ENCODE measurements around the gene ALLC.

The ALLC gene

GRCh38 chr2:3661149-3661660, 3.2 kb downstream of the ALLC start:
- no peaks in the 10 kb centered on the region for H3K4me1 ChIP-seq (ENCODE audit: insufficient read depth, low read length)
- H3K36me3 ChIP-seq (ENCODE audit: insufficient read depth, low read length) = no peaks in the 10 kb centered on the region
- H4K20me1 ChIP-seq (ENCODE audit: insufficient read depth, low read length) = no peaks in the 10 kb centered on the region
- H3K27me3 ChIP-seq (ENCODE audit: insufficient read depth, low read length, poor library complexity) = no peaks in the 10 kb centered on the region
- no peaks in the 10 kb centered on the region for H3K9me3 ChIP-seq (ENCODE audit: insufficient read depth, low read length, severe bottlenecking)
- H3K4me3 ChIP-seq (ENCODE audit: low read depth in 1 of 2, low read length in 2 of 2) = no peak overlapping the region
- no peaks in the 10 kb centered on the region for H3K79me2 ChIP-seq (ENCODE audit: insufficient read depth, low read length)
- H3K9ac ChIP-seq (ENCODE audit: low read depth, low read length) = no peak overlapping the region
- no peak overlapping the region for H2AFZ ChIP-seq (ENCODE audit: low read depth, low read length)
- DNase-seq = no peak
- no peak for TF ChIP-seq EZH2 (IDR thresholded peaks at IDR 0.05; ENCODE audit: borderline replicate concordance, low read depth, low read length, severe bottlenecking)
- TF ChIP-seq CTCF (IDR thresholded peaks at IDR 0.05; ENCODE audit: borderline replicate concordance, extremely low read depth, low read length, poor library complexity, severe bottlenecking) = no peak
- H3K27ac ChIP-seq (ENCODE audit: low read length) = no peak overlapping the region
- no peak overlapping the region for H3K4me2 ChIP-seq (ENCODE audit: insufficient read depth, low read length)
- no peak for ATAC-seq (ENCODE audit: insufficient read depth, low read depth)

DNA sequence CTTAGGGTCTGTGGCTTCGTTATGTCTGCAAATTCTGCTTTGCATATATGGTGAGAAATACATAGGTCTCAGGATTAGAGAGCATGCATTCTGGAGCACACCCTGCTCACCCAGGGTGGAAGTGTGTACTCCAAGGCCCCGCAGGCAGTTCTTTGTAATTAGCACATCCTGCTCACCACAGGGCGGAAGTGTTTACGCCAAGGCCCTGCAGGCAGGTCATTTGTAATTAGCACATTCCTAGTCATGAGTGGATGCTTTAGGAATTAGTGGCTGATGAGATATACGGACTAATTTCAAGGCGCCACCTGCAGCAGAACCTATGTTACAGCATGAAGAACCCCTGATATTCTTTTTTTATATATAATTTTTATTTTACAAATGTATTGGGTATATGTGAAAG, 4.2 kb downstream of the ALLC start:
- Histone ChIP-seq H3K9me3 (ENCODE audit: insufficient read depth, low read length, severe bottlenecking) (no peaks in the 10 kb centered on the region), H3K27ac (ENCODE audit: low read length) (no peak overlapping the region), H3K27me3 (ENCODE audit: insufficient read depth, low read length, poor library complexity) (no peaks in the 10 kb centered on the region), H3K4me3 (ENCODE audit: low read depth in 1 of 2, low read length in 2 of 2) (no peak overlapping the region), H4K20me1 (ENCODE audit: insufficient read depth, low read length) (no peaks in the 10 kb centered on the region), H3K79me2 (ENCODE audit: insufficient read depth, low read length) (no peaks in the 10 kb centered on the region), H3K9ac (ENCODE audit: low read depth, low read length) (no peak overlapping the region), H3K4me2 (ENCODE audit: insufficient read depth, low read length) (no peak overlapping the region), H2AFZ (ENCODE audit: low read depth, low read length) (no peak overlapping the region), H3K4me1 (ENCODE audit: insufficient read depth, low read length) (no peaks in the 10 kb centered on the region), H3K36me3 (ENCODE audit: insufficient read depth, low read length) (no peaks in the 10 kb centered on the region)
- DNase-seq = no peak
- no peak for ATAC-seq (ENCODE audit: insufficient read depth, low read depth)
- TF ChIP-seq CTCF (IDR thresholded peaks at IDR 0.05; ENCODE audit: borderline replicate concordance, extremely low read depth, low read length, poor library complexity, severe bottlenecking) = no peak

DNA sequence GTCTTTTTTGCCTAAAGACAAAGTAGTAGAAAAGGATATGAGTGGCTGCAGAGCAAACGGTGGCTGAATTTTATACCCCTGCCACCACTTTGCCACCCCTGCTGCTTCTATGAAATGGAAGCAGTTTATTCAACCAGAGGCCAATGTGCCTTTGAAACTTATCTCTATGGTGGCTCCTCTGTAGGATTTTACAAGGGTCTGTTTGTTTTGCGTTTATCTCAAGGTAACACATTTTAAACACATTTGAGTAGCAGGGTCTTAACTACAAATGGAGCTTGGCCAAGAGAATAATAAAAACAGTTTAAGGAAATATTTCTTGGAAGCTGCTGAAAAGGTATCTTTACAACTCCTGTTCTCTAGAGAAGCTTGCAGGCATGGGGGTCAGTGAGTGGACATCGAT, 6.1 kb downstream of the ALLC start:
- no peak overlapping the region for H3K27ac ChIP-seq (ENCODE audit: low read length)
- H3K27me3 ChIP-seq (ENCODE audit: insufficient read depth, low read length, poor library complexity) = no peaks in the 10 kb centered on the region
- DNase-seq (no peak), ATAC-seq (ENCODE audit: insufficient read depth, low read depth) (no peak)
- H4K20me1 ChIP-seq (ENCODE audit: insufficient read depth, low read length) = no peaks in the 10 kb centered on the region
- no peak for TF ChIP-seq EZH2 (IDR thresholded peaks at IDR 0.05; ENCODE audit: borderline replicate concordance, low read depth, low read length, severe bottlenecking)
- no peak for TF ChIP-seq CTCF (IDR thresholded peaks at IDR 0.05; ENCODE audit: borderline replicate concordance, extremely low read depth, low read length, poor library complexity, severe bottlenecking)
- H3K4me2 ChIP-seq (ENCODE audit: insufficient read depth, low read length) = no peak overlapping the region
- H2AFZ ChIP-seq (ENCODE audit: low read depth, low read length) = no peak overlapping the region
- H3K9me3 ChIP-seq (ENCODE audit: insufficient read depth, low read length, severe bottlenecking) = no peaks in the 10 kb centered on the region
- no peaks in the 10 kb centered on the region for H3K36me3 ChIP-seq (ENCODE audit: insufficient read depth, low read length)
- H3K4me1 ChIP-seq (ENCODE audit: insufficient read depth, low read length) = no peaks in the 10 kb centered on the region
- no peak overlapping the region for H3K9ac ChIP-seq (ENCODE audit: low read depth, low read length)
- no peak overlapping the region for H3K4me3 ChIP-seq (ENCODE audit: low read depth in 1 of 2, low read length in 2 of 2)
- H3K79me2 ChIP-seq (ENCODE audit: insufficient read depth, low read length) = no peaks in the 10 kb centered on the region

DNA sequence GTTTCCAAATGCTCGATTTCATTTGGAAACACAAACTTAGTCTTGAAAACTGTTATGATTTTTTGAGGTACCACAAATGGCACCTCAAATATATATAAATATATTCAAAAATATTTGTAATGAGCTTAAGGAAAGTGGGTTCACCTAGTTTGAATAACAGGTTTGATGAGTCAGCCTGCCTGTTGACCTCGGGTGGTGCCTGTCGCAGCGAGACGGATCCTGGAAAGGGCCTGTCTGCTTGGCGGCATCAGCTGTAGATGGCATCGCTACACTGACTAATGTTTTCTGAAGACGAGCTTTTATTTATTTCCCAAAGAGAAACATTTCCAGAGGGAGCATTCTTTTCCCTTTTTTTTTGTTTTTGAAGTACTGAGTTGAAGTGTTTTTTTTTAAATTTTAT, 6.9 kb downstream of the ALLC start:
- no peak for ATAC-seq (ENCODE audit: insufficient read depth, low read depth)
- no peak for DNase-seq
- no peaks in the 10 kb centered on the region for H4K20me1 ChIP-seq (ENCODE audit: insufficient read depth, low read length)

More for the DNA sequence above, 6.9 kb downstream of the ALLC start:
- H3K27ac ChIP-seq (ENCODE audit: low read length) = no peak overlapping the region
- TF ChIP-seq EZH2 (IDR thresholded peaks at IDR 0.05; ENCODE audit: borderline replicate concordance, low read depth, low read length, severe bottlenecking) = no peak
- no peak for TF ChIP-seq CTCF (IDR thresholded peaks at IDR 0.05; ENCODE audit: borderline replicate concordance, extremely low read depth, low read length, poor library complexity, severe bottlenecking)
- H3K27me3 ChIP-seq (ENCODE audit: insufficient read depth, low read length, poor library complexity) = peaks cover 2% of the 10 kb centered on the region
- H3K9me3 ChIP-seq (ENCODE audit: insufficient read depth, low read length, severe bottlenecking) = no peaks in the 10 kb centered on the region
- H3K36me3 ChIP-seq (ENCODE audit: insufficient read depth, low read length) = no peaks in the 10 kb centered on the region
- H3K4me1 ChIP-seq (ENCODE audit: insufficient read depth, low read length) = no peaks in the 10 kb centered on the region
- no peaks in the 10 kb centered on the region for H3K79me2 ChIP-seq (ENCODE audit: insufficient read depth, low read length)
- no peak overlapping the region for H3K4me3 ChIP-seq (ENCODE audit: low read depth in 1 of 2, low read length in 2 of 2)
- no peak overlapping the region for H2AFZ ChIP-seq (ENCODE audit: low read depth, low read length)
- no peak overlapping the region for H3K9ac ChIP-seq (ENCODE audit: low read depth, low read length)
- H3K4me2 ChIP-seq (ENCODE audit: insufficient read depth, low read length) = no peak overlapping the region
